GM06990 (cell line): ENCODE data around the gene TXN2.
A peak's percentile ranks its signal among the peaks of the same experiment; 100 is the strongest.
"Not testable (repeated sequence)": the region's sequence is repeated elsewhere in the genome, so short reads cannot be mapped to it uniquely, and the experiment has no call there.

Source experiments
- DNase-seq: peaks from one replicate; pipeline ENCODE4 v3.0.0-alpha.2; 2011; ENCODE audit not compliant: insufficient read length; ENCODE audit errors: extremely low read depth
- H3K27me3 ChIP-seq: replicated peaks from 2 replicates; pipeline ENCODE4 v1.6.0; 2011; ENCODE audit warnings: low read length; ENCODE audit not compliant: control insufficient read depth, insufficient read depth
- H3K36me3 ChIP-seq: 2 replicates; pipeline ENCODE4 v1.5.1; 2011; ENCODE audit warnings: low read length; ENCODE audit not compliant: control insufficient read depth, insufficient read depth
- H3K4me3 ChIP-seq: replicated peaks from 2 replicates; pipeline ENCODE4 v1.5.1; 2011; ENCODE audit warnings: low read depth, mild to moderate bottlenecking, control low read depth, low read length
- CTCF ChIP-seq: IDR thresholded peaks from 2 replicates; pipeline ENCODE4 v1.5.1; 2011; ENCODE audit warnings: low read length, control low read depth, mild to moderate bottlenecking, inconsistent platforms; ENCODE audit not compliant: insufficient read depth, poor library complexity, severe bottlenecking

TXN2 gene

GRCh38 chr22:36481393-36482168, at the start of gene TXN2:
Gene TXN2, minus strand, starts transcription at chr22:36481640. Its CDS starts 803 bp downstream, at chr22:36480837.
- Histone ChIP-seq H3K36me3 (peaks cover 10% of the 10 kb centered on the region), H3K27me3 (no peaks in the 10 kb centered on the region), H3K4me3 (peak within 1 kb of the TSS; percentile 75)
- no peak for TF ChIP-seq CTCF
- DNase-seq, result peak; percentile 91

GRCh38 chr22:36528795-36529751, 47.6 kb upstream of the TXN2 start, which contains the start of gene EIF3D:
Gene EIF3D, minus strand, starts transcription at chr22:36529166. Its CDS starts 3,045 bp downstream, at chr22:36526121.
- peaks cover 15% of the 10 kb centered on the region for H3K36me3 ChIP-seq
- H3K4me3 ChIP-seq, result peak within 1 kb of the TSS; percentile 98
- no peaks in the 10 kb centered on the region for H3K27me3 ChIP-seq
- no peak for TF ChIP-seq CTCF
- DNase-seq, result peak; percentile 100

GRCh38 chr22:36528341-36528740, 46.9 kb upstream of the TXN2 start:
- Histone ChIP-seq H3K36me3 (peaks cover 21% of the 10 kb centered on the region), H3K27me3 (no peaks in the 10 kb centered on the region), H3K4me3 (peak overlapping the region; percentile 98)
- DNase-seq, result no peak
- TF ChIP-seq CTCF, result no peak

- Histone ChIP-seq H3K36me3 (peaks cover 53% of the 10 kb centered on the region), H3K4me3 (no peak overlapping the region), H3K27me3 (no peaks in the 10 kb centered on the region)
- DNase-seq, result no peak
- TF ChIP-seq CTCF, result no peak
These were observed 41.2 kb upstream of the TXN2 start for GRCh38 chr22:36522662-36523061.

GRCh38 chr22:36520423-36520822, 39.0 kb upstream of the TXN2 start:
- H3K36me3 ChIP-seq, result peaks cover 58% of the 10 kb centered on the region

GRCh38 chr22:36519906-36520305, 38.5 kb upstream of the TXN2 start:
- H3K27me3 ChIP-seq, H3K4me3 ChIP-seq, DNase-seq: not testable (repeated sequence)
- peaks cover 59% of the 10 kb centered on the region for H3K36me3 ChIP-seq

More at GRCh38 chr22:36520423-36520822, 39.0 kb upstream of the TXN2 start:
- no peaks in the 10 kb centered on the region for H3K27me3 ChIP-seq
- H3K4me3 ChIP-seq, result no peak overlapping the region
- DNase-seq, result no peak
- no peak for TF ChIP-seq CTCF
